Natural killer cell (primary cell): ENCODE results near the gene ACAA2. TPM values are rescaled to one million over a fixed set of nuclear protein-coding genes. Genes with fewer than 3 reads are reported as not detected.

ENCODE experiments used
- ATAC-seq, 3 donors: fragments of 150-1000 bp in 2 of 3; fragments of 200-7000 bp in 1 of 3; cut with Tn5 transposase; 1 replicate in 1 of 3; 2 replicates in 2 of 3; pipeline ENCODE4 v1.10.0; 2021; ENCODE audit warnings: mild to moderate bottlenecking in 2 of 3, moderate library complexity in 2 of 3
- DNase-seq, 2 donors: peaks; one replicate each; pipeline versions ENCODE4 v3.0.0 to v3.0.0-alpha.2; 2013 to 2021; ENCODE audit warnings: mixed read lengths in 1 of 2
- H3K27ac ChIP-seq: one replicate; pipeline ENCODE4 v1.5.1; 2013; ENCODE audit warnings: mild to moderate bottlenecking, low read length
- H3K27me3 ChIP-seq: one replicate; pipeline ENCODE4 v1.6.1; 2013; ENCODE audit warnings: low read length; ENCODE audit not compliant: control insufficient read depth, insufficient read depth
- H3K36me3 ChIP-seq: one replicate; pipeline ENCODE4 v1.6.1; 2013; ENCODE audit warnings: low read length; ENCODE audit not compliant: control insufficient read depth, insufficient read depth
- H3K4me1 ChIP-seq: one replicate; pipeline ENCODE4 v1.6.1; 2013; ENCODE audit warnings: low read length; ENCODE audit not compliant: control insufficient read depth, insufficient read depth
- H3K4me3 ChIP-seq: one replicate; pipeline ENCODE4 v1.5.1; 2013; ENCODE audit warnings: low read length
- H3K9me3 ChIP-seq: one replicate; pipeline ENCODE4 v1.6.1; 2013; ENCODE audit warnings: low read length; ENCODE audit not compliant: control insufficient read depth, insufficient read depth
- H3K27ac Mint-ChIP-seq, 2 donors: one replicate each; pipeline ENCODE4 v1.8.0; 2022; ENCODE audit warnings: mild to moderate bottlenecking in 2 of 2, mixed read lengths in 2 of 2, moderate library complexity in 1 of 2
- H3K27me3 Mint-ChIP-seq, 2 donors: one replicate each; pipeline ENCODE4 v1.8.0; 2022; ENCODE audit warnings: low read depth in 2 of 2, mixed read lengths in 2 of 2
- H3K36me3 Mint-ChIP-seq: one replicate; pipeline ENCODE4 v1.8.0; 2022; ENCODE audit warnings: mixed read lengths
- H3K4me1 Mint-ChIP-seq, 2 donors: one replicate each; pipeline ENCODE4 v1.8.0; 2022; ENCODE audit warnings: mixed read lengths in 2 of 2
- H3K4me3 Mint-ChIP-seq: one replicate; pipeline ENCODE4 v1.8.0; 2022; ENCODE audit warnings: mild to moderate bottlenecking, moderate library complexity, mixed read lengths
- H3K9me3 Mint-ChIP-seq, 2 donors: one replicate each; pipeline ENCODE4 v1.8.0; 2022; ENCODE audit warnings: mixed read lengths in 2 of 2
- WGBS: methylation state at CpG from one replicate; pipeline ENCODE4 v1.1.7; 2013; ENCODE audit warnings: missing lambda C conversion rate; ENCODE audit not compliant: insufficient coverage; 5-methylcytosine and 5-hydroxymethylcytosine counted together
- intact Hi-C: fragments of 100-400 bp; cut with micrococcal nuclease; formaldehyde crosslinking; loops from one replicate; pipeline ENCODE4 v1.14.2; 2022
- total RNA-seq, 4 donors: library from RNA; stranded (reverse); fragments of 120-200 nt in 1 of 4; gene quantifications; one replicate each; pipeline versions ENCODE4 v1.2.3 to v1.2.4, GENCODE V29; 2013 to 2022
- TF ChIP-seq, protein P1 (sequence below): fragments of 200-600 bp; IDR thresholded peaks from one replicate; pipeline ENCODE4 v1.8.0; 2022; ENCODE audit warnings: antibody characterized with exemption

Gene ACAA2
- total RNA-seq, 3 donors from 2014 or later (not counting 1 experiment from before 2014, with no cell fraction given), result 47.0 to 71.7 (median 59.2) TPM

DNA sequence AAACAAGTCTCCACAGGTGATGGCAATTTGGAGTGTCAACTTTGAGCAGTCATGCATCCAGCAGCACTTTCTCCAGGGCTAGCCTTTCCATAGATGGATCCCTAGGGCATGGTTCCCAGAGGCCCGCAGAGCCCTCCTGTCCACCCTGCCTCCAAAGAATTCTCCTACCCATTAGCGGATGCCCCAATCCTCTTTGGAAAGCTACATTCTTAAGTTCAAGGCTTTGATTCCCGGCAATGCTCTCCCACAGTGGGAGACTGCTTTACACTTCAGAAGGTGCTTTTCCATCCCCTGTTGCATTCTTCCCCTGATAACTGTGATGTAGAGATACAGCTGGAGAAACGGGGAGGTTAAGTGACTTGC lies 61.3 kb downstream of the ACAA2 start:
- H3K27me3 ChIP-seq, result no peaks in the 10 kb centered on the region
- peaks cover 0 to 3% of the 10 kb centered on the region in 2 donors for H3K27me3 Mint-ChIP-seq
- DNase-seq (no peak), ATAC-seq (no peak)
- intact Hi-C loops, result no loop called here
- peaks cover 18% of the 10 kb centered on the region for H3K4me1 ChIP-seq
- 56% methylated on average over 4 of the region's 4 CpGs for WGBS
- H3K36me3 Mint-ChIP-seq, result no peaks in the 10 kb centered on the region
- TF ChIP-seq, protein P1, sequence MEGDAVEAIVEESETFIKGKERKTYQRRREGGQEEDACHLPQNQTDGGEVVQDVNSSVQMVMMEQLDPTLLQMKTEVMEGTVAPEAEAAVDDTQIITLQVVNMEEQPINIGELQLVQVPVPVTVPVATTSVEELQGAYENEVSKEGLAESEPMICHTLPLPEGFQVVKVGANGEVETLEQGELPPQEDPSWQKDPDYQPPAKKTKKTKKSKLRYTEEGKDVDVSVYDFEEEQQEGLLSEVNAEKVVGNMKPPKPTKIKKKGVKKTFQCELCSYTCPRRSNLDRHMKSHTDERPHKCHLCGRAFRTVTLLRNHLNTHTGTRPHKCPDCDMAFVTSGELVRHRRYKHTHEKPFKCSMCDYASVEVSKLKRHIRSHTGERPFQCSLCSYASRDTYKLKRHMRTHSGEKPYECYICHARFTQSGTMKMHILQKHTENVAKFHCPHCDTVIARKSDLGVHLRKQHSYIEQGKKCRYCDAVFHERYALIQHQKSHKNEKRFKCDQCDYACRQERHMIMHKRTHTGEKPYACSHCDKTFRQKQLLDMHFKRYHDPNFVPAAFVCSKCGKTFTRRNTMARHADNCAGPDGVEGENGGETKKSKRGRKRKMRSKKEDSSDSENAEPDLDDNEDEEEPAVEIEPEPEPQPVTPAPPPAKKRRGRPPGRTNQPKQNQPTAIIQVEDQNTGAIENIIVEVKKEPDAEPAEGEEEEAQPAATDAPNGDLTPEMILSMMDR, result no peak
- no peak overlapping the region for H3K27ac ChIP-seq
- no peak overlapping the region for H3K4me3 ChIP-seq
- no peaks in the 10 kb centered on the region for H3K9me3 ChIP-seq
- peak overlapping the region in 1 of 2 donors; percentile 25 for H3K27ac Mint-ChIP-seq
- H3K4me1 Mint-ChIP-seq, result peaks cover 15 to 19% of the 10 kb centered on the region in 2 donors
- no peaks in the 10 kb centered on the region for H3K36me3 ChIP-seq
- H3K9me3 Mint-ChIP-seq, result peaks cover 0 to 2% of the 10 kb centered on the region in 2 donors
- no peak overlapping the region for H3K4me3 Mint-ChIP-seq

DNA sequence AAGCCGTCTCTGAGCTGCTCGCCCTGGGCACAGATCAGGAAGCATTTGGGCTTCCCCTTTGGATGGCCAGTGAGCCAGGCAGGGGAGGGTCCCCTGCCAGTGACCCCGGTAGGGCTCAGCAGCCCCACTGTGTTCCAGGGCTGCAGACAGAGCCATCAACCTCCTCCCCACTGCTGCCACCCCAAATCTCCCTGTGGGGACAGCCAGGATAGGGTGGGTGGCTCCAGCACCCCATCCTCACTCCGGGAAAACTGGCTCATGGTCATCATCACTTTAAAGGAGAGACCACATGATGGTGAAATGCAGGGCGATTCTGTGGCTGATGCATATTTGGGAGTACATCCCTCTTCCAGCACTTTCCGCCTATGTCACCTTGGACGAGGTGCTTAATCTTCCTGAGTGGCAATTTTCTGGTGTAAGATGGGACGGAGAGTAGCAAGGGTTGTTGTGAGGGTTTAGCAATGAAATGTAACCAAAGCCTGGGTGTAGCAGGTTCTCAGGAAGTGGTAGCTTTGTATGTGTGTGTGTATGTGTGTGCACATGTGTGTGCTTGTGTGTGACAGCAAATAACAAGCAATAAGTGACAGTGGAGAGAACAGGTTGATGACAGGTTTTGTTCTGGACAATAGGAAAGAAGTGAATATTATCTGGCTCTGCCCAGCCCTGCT lies 61.8 kb downstream of the ACAA2 start:
- H3K27me3 Mint-ChIP-seq, result peaks cover 0 to 3% of the 10 kb centered on the region in 2 donors
- TF ChIP-seq, protein P1, result no peak
- H3K4me1 Mint-ChIP-seq, result peaks cover 15 to 19% of the 10 kb centered on the region in 2 donors
- intact Hi-C loops, result no loop called here
- H3K9me3 Mint-ChIP-seq, result peaks cover 0 to 2% of the 10 kb centered on the region in 2 donors
- Histone ChIP-seq H3K27ac (no peak overlapping the region), H3K27me3 (no peaks in the 10 kb centered on the region), H3K4me3 (no peak overlapping the region), H3K9me3 (no peaks in the 10 kb centered on the region), H3K36me3 (no peaks in the 10 kb centered on the region), H3K4me1 (peaks cover 18% of the 10 kb centered on the region)
- DNase-seq (peak in 1 of 2 donors; percentile 80), ATAC-seq (peak; percentile 77 to 95 (median 80))
- WGBS, result 53% methylated on average over 8 of the region's 8 CpGs
- H3K4me3 Mint-ChIP-seq, result peak overlapping the region; percentile 21
- peak overlapping the region in 1 of 2 donors; percentile 25 for H3K27ac Mint-ChIP-seq
- H3K36me3 Mint-ChIP-seq, result no peaks in the 10 kb centered on the region

DNA sequence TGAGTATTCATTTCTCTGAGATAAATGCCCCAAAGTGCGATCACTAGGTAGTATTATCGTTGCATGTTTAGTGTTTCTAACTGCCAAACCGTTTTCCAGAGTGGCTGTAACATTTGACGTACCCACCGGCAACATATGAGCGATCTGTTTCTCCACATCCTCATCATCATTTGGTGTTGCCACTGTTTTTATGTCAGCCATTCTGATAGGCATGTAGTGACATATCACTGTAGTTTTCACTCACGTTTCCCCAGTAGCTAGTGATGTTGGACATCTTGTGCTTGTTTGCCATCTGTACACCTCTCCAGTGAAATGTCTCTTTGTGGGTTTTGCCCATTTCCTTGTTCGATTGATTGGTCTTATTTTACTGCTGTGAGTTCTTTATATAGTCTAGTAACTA lies 63.8 kb downstream of the ACAA2 start:
- H3K36me3 Mint-ChIP-seq, result no peaks in the 10 kb centered on the region
- no peaks in the 10 kb centered on the region for H3K27me3 ChIP-seq
- H3K9me3 ChIP-seq, result no peaks in the 10 kb centered on the region
- peaks cover 0 to 7% of the 10 kb centered on the region in 2 donors for H3K27me3 Mint-ChIP-seq
- no peak overlapping the region for H3K4me3 Mint-ChIP-seq
- H3K4me3 ChIP-seq, result no peak overlapping the region
- no peak for DNase-seq
- no peak for ATAC-seq
- H3K36me3 ChIP-seq, result no peaks in the 10 kb centered on the region
- intact Hi-C loops, result no loop called here
- no peak overlapping the region for H3K27ac ChIP-seq
- H3K4me1 ChIP-seq, result peaks cover 18% of the 10 kb centered on the region
- no peak overlapping the region for H3K27ac Mint-ChIP-seq
- peaks cover 0 to 2% of the 10 kb centered on the region in 2 donors for H3K9me3 Mint-ChIP-seq
- 80% methylated on average over 8 of the region's 8 CpGs for WGBS
- TF ChIP-seq, protein P1, result no peak
- H3K4me1 Mint-ChIP-seq, result peaks cover 12 to 15% of the 10 kb centered on the region in 2 donors

DNA sequence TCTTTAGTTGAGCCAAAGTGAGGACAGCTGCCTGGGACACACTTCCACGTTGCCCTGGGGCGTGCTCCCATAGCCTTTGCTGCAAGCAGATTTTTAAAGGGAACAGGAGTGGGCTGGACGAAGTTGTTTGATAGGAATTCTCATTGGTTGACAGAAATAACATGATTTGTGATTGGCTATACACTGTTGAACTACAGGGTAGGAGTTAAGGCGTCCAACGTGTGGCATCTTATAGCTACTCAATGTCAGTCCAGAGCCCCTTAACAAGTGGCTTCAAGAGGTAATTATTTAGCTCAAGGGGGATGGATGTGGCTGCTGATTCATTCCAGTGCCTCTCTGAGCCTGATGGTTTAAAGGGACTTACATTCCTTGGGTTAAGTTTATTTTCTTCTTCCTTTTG lies 65.5 kb downstream of the ACAA2 start:
- Mint-ChIP-seq H3K27me3 (peaks cover 0 to 9% of the 10 kb centered on the region in 2 donors), H3K36me3 (no peaks in the 10 kb centered on the region), H3K4me1 (peaks cover 12 to 15% of the 10 kb centered on the region in 2 donors), H3K27ac (no peak overlapping the region), H3K4me3 (no peak overlapping the region), H3K9me3 (no peaks in the 10 kb centered on the region)
- no peak for DNase-seq
- H3K9me3 ChIP-seq, result no peaks in the 10 kb centered on the region
- 68% methylated on average over 5 of the region's 5 CpGs for WGBS
- H3K27me3 ChIP-seq, result no peaks in the 10 kb centered on the region
- TF ChIP-seq, protein P1, result no peak
- no peaks in the 10 kb centered on the region for H3K36me3 ChIP-seq
- intact Hi-C loops, result no loop called here
- peaks cover 18% of the 10 kb centered on the region for H3K4me1 ChIP-seq
- no peak overlapping the region for H3K27ac ChIP-seq
- no peak overlapping the region for H3K4me3 ChIP-seq
- ATAC-seq, result no peak
